CD4-positive, alpha-beta T cell treated with Interleukin-21 for 1 hour (primary cell): ENCODE measurements around the gene SOX14.

Experiments
- DNase-seq: peaks from one replicate; pipeline ENCODE4 v3.0.0-alpha.2; 2020

SOX14 gene

GRCh38 chr3:137764001-137764433, at the start of gene SOX14:
Gene SOX14 (plus strand): TSS chr3:137764315. CDS start chr3:137764785, 470 bp downstream.
- DNase-seq, result no peak

- DNase-seq, result no peak
These were observed 49.6 kb upstream of the SOX14 start for GRCh38 chr3:137714551-137714950.

- no peak for DNase-seq
These were observed 39.9 kb upstream of the SOX14 start for GRCh38 chr3:137724240-137724639.

GRCh38 chr3:137737208-137737607, 26.9 kb upstream of the SOX14 start:
- no peak for DNase-seq

GRCh38 chr3:137738710-137739109, 25.4 kb upstream of the SOX14 start:
- no peak for DNase-seq

- DNase-seq, result no peak
These were observed 20.5 kb upstream of the SOX14 start for GRCh38 chr3:137743608-137744007.

- DNase-seq, result no peak
These were observed 17.3 kb upstream of the SOX14 start for GRCh38 chr3:137746808-137747207.

- no peak for DNase-seq
These were observed 4.6 kb upstream of the SOX14 start for GRCh38 chr3:137759505-137759904.

- DNase-seq, result no peak
These were observed 3.6 kb upstream of the SOX14 start for GRCh38 chr3:137760341-137761098.

- no peak for DNase-seq
These were observed 3.0 kb upstream of the SOX14 start for GRCh38 chr3:137761099-137761562.

- no peak for DNase-seq
These were observed 2.3 kb upstream of the SOX14 start for GRCh38 chr3:137761563-137762503.

- DNase-seq, result no peak
These were observed 1.2 kb upstream of the SOX14 start for GRCh38 chr3:137762674-137763593.

- DNase-seq, result no peak
These were observed 549 bp upstream of the SOX14 start for GRCh38 chr3:137763594-137763938.

- DNase-seq, result no peak
These were observed 621 bp downstream of the SOX14 start for GRCh38 chr3:137764563-137765309.

- no peak for DNase-seq
These were observed 1.4 kb downstream of the SOX14 start for GRCh38 chr3:137765310-137766033.

GRCh38 chr3:137766041-137766875, 2.1 kb downstream of the SOX14 start:
- DNase-seq, result no peak

GRCh38 chr3:137766876-137767537, 2.9 kb downstream of the SOX14 start:
- no peak for DNase-seq

GRCh38 chr3:137767538-137768360, 3.6 kb downstream of the SOX14 start:
- no peak for DNase-seq
